CD4-positive, alpha-beta T cell treated with Interleukin-21 for 1 hour (primary cell): ENCODE data around the gene DNAAF1.
"Not testable (repeated sequence)": the region's sequence is repeated elsewhere in the genome, so short reads cannot be mapped to it uniquely, and the experiment has no call there.

Source experiments
- DNase-seq: peaks from one replicate; pipeline ENCODE4 v3.0.0-alpha.2; 2020

DNAAF1 gene

DNA sequence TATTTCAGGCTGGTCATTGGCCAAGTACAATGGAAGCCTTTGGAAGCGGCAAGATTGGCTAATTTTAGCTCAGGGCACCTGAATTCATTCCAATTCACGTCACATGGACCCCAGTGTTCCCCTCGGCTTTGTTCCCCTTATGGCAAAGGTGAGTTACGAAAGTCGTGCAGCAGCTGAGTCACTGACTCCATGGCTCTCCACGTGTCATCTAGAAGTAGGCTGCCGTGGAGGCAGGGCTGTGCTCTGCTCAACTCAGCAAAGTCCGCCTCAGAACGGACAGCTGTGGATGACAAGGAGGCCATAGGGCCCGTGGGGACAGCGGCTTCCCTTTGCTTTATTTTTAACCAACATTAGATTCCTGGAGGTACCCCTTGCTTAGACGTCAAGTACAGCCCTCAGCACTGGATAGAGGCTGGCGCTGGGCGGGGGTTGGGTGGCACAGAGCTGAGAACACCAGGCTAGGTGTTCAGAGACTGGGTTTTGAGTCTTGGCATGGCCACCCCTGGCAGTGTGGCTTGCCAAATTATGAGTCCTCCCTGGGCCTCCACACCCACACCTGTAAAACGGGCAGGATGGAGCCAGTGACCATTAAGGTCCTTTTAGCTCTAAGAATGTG, 69.5 kb downstream of the DNAAF1 start:
- no peak for DNase-seq

DNA sequence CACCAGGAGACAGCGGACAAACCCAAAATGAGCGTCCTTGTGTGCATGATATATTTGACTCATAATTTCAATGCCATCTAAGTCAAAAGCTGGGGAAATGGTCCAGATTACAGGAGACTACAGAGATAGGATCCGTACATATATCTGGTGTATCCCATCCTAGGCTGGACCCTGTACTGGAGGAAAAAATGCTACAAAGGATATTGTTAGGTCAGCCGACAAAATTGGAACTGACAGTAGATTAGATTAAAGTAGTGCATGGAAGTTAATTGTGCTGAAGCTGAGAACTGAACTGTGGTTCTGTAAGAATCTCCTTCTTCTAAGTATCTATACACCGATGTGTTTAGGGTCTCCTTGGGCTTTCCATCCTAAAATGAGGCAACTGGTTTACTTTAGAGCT, 70.4 kb downstream of the DNAAF1 start:
- DNase-seq: no peak

DNA sequence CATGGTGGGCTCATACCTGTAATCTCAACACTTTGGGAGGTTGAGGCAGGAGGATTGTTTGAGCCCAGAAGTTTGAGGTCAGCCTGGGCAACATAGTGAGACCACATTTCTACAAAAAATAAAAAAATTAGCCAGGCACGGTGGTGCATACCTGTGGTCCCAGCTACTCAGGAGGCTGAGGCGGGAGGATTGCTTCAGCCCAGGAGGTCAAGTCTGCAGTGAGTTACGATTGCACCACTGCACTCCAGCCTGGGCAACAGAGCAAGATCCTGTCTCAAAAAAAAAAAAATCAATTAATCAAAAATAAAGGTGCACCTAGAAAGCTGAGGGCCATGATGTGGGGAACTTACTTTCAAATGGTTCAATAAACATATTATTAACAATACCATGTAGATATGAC, 71.0 kb downstream of the DNAAF1 start:
- DNase-seq: not testable (repeated sequence)

DNA sequence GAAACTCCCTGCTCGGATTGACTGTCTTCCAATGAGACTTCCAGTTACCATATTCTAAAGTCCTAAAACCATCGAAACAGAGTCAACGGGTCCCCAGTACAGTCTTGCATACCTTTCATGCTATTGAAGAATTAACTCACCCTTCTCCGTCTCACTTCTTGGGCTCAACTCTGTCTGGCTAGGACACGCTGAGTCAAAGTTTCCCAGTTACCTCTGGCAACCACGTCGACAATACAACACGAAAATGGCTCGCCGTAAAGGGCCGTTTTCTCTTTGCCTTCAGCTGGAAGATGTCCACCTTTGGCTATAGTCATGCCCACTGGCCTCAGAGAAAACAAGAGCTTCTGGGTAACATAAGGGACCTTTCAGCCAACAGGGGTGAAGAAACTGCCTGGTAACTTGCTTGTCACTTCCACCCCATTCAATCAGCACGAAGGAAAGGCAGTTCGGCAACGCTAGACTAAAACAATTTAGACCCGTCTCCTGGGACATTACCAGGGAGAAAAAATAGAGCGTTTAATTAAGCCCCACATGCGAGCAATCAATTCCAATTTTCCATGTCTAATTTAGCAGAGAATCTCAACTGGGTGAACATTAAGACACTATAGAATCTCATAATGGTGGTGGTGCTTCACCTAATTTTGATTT, 73.2 kb downstream of the DNAAF1 start:
- no peak for DNase-seq

DNA sequence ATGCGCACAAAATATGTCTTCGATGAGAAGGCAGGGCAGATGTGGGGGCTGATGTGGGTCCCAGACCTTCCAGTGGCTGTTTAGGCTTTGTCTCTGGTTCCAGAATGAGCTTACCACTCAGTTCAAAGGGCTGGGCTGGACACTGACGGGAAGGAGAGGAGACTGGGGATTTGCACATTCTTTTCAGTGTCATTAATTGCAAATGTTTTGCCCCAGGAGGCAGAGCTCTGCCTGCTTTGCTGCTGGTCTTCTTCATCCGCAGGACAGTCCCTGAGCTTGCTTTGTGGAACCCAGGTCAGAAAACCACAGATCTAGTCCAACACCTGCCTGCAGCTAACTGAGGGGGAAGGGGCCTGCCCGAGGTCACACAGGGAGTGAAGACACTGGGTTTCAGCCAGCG, 73.8 kb downstream of the DNAAF1 start:
- DNase-seq: no peak

DNA sequence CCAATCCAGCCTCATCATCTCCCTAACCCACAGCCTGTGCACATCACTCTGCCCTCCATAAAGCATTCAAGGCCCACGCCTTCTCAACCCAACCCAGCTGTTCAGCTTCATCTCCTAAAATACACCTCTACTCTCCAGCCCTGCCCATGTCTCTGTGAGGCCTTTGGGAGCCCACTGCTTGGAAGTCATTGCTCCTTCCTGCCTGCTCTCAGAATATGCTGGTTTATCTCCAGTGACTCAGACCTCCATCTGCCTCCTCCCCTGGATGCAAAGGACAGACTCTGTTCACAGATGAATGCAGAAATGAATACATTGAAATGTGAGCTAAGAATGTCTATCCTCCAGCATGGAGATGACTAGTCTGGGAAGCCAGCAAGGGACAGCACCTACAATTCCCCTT, 75.7 kb downstream of the DNAAF1 start:
- no peak for DNase-seq

DNA sequence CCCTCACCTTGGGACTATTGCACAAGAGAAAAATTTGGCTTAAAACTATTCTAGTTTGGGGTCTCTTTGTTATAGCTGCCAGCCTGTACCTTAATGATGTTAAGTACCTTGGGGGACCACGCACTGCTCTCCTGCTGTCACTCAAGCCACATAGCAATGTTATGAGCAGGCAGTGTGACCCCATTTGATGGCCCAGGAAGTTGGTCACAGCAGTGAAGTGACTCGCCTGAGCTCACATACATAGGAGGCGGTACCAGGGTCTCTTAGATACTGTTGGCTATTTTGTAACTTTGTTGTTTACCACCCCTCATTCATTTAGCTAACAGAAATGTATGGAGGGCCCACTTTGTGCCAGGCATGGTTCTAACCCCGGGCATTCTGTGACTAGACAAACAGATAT, 78.3 kb downstream of the DNAAF1 start:
- no peak for DNase-seq

DNA sequence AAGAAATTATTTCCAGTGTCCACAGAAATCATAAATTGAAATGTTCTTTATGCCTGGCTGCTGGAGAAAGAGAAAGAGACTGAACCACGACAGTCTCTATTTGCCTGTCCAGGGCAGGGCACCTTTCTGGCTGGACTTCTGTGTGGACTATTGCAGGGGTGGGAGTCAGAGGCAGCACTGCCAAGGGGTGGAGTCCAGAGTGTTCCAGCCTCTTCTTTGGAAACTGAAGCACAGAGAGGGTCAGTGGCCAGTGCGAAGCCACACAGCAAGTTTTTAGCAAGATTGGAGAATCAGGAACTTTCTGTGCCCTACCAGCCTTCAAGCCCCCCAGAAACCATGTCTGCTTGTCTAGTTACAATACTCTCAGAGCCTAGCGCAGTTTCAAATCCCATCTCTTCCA, 79.4 kb downstream of the DNAAF1 start:
- no peak for DNase-seq

DNA sequence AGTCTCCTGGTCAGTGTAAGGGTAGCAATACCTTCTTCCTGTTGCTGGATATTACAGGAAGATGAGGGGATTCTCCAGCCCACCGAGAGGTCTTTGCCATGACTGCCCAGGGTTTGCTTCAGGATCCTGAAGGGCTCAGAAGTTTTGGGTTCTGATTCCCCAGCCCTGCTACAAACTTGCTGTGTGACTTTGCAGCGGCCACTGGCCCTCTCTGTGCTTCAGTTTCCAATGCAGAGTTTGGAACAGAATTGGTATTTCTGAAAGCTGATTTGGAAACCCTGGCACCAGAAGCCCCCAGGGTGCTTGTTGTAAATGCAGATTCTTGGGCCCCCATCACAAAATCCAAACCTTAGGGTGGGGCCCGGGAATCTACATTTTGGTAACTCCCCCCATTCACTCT, 80.0 kb downstream of the DNAAF1 start:
- no peak for DNase-seq

DNA sequence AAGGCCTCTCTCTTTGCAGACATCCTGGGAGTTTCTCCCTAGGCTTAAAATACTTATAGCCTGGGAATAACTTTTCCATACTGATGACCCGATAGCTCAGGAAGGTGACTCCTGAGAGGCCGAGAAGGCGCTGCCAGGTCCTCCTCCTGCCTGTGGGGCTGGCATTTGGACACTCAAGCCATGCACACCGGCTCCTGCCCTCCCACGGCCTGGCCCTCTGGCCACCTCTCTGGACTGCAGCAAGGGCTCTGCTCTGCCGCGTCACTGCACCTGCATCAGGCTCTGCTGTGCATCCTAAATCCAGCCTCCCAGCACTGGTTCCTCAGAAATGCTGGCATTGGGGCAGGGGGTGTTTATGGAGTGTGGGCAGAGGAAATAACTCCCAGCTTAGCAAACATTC, 80.5 kb downstream of the DNAAF1 start:
- no peak for DNase-seq

DNA sequence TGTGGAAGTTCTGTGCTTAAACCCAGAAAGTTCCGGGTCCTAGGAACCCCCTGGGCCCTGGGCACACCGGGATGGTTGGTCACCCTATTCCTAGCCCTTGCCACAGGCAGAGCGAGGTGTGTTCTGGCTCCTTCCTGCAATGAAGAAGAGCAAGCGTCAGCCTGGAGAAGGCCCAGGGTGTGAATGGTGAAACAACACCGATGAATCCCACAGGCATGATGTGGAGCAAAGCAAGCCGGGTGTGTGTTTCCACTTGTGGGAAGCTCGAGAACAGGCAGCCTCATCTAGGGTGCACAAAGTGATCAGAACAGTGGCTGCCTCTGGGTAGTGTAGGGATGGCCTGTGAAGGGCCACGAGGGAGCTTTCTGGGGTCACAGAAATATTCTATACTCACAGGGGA, 80.9 kb downstream of the DNAAF1 start:
- no peak for DNase-seq
